AG04449 (cell line): ENCODE results near the gene IQCC.
A peak's percentile ranks its signal among the peaks of the same experiment; 100 is the strongest.

Source experiments
- CTCF ChIA-PET: fragments of 350-600 bp; formaldehyde crosslinking; extraction: SDS; loops from one replicate; lab custom pipeline; 2021; ENCODE audit warnings: antibody characterized with exemption; lab: Yijun Ruan, JAX
- POLR2A ChIA-PET: fragments of 400-600, 350-600 bp; formaldehyde crosslinking; extraction: SDS; loops from one replicate; lab custom pipeline; 2020; ENCODE audit warnings: antibody characterized with exemption, inconsistent platforms; lab: Yijun Ruan, JAX
- DNase-seq: peaks from one replicate; pipeline ENCODE4 v3.0.0-alpha.2; 2010; ENCODE audit warnings: low read depth, low spot score
- H3K4me3 ChIP-seq: 2 replicates; pipeline ENCODE4 v1.5.1; 2011; ENCODE audit warnings: low read depth, mild to moderate bottlenecking, control low read depth, low read length
- CTCF ChIP-seq: IDR thresholded peaks from one replicate; pipeline ENCODE4 v1.5.1; 2011; ENCODE audit warnings: mild to moderate bottlenecking, moderate library complexity, low read length, control low read depth, inconsistent platforms; ENCODE audit not compliant: insufficient read depth; ENCODE audit errors: missing control alignments

IQCC gene

GRCh38 chr1:32197837-32198236 is 7.6 kb upstream of the IQCC start:
- DNase-seq = no peak
- POLR2A ChIA-PET = interaction anchor here (1.0 to 3.0 kb wide), 4 partner anchors 8 to 18 kb away, joined by 3 to 11 read pairs (median 4); partner anchors contain the start of genes IQCC and TXLNA
- TF ChIP-seq CTCF = no peak
- no peak overlapping the region for H3K4me3 ChIP-seq
- CTCF ChIA-PET = interaction anchor here (1.1 to 2.4 kb wide), 2 partner anchors 15 to 17 kb away, joined by 3 to 12 read pairs; no protein-coding TSS in a partner anchor

GRCh38 chr1:32198237-32199042 is 7.0 kb upstream of the IQCC start:
- CTCF ChIA-PET = interaction anchor here (0.8 to 1.1 kb wide), 2 partner anchors 16 to 17 kb away, joined by 3 read pairs; no protein-coding TSS in a partner anchor

GRCh38 chr1:32199043-32199716 is 6.3 kb upstream of the IQCC start:
- CTCF ChIA-PET = interaction anchor here (0.8 kb wide), 1 partner anchor 18 kb away, joined by 3 read pairs; no protein-coding TSS in a partner anchor
- no peak overlapping the region for H3K4me3 ChIP-seq
- POLR2A ChIA-PET = interaction anchor here (1.5 to 2.7 kb wide), 2 partner anchors 19 to 137 kb away, joined by 7 to 18 read pairs; partner anchors contain the start of genes MARCKSL1 and TXLNA
- no peak for DNase-seq
- TF ChIP-seq CTCF = no peak

More at GRCh38 chr1:32198237-32199042, 7.0 kb upstream of the IQCC start:
- DNase-seq = no peak
- POLR2A ChIA-PET = interaction anchor here (1.3 to 3.0 kb wide), 3 partner anchors 12 to 19 kb away, joined by 4 to 18 read pairs (median 11); partner anchors contain the start of gene TXLNA
- no peak overlapping the region for H3K4me3 ChIP-seq
- TF ChIP-seq CTCF = no peak

- ChIA-PET CTCF (interaction anchor here (1.1 to 3.2 kb wide), 4 partner anchors 7 to 153 kb away, joined by 3 to 26 read pairs (median 4); no protein-coding TSS in a partner anchor), POLR2A (interaction anchor here (0.6 to 2.7 kb wide), 5 partner anchors 20 to 136 kb away, joined by 3 to 18 read pairs (median 4); partner anchors contain the start of genes MARCKSL1, TMEM39B and TXLNA)
- TF ChIP-seq CTCF = no peak
- DNase-seq = no peak
- peak overlapping the region; percentile 78 for H3K4me3 ChIP-seq
These were observed 5.8 kb upstream of the IQCC start for GRCh38 chr1:32199717-32200072.

GRCh38 chr1:32200226-32201010 is 5.1 kb upstream of the IQCC start, which contains the start of gene CCDC28B:
Gene CCDC28B (plus strand): TSS chr1:32200595. CDS start chr1:32201936, 1,341 bp downstream.
- ChIA-PET CTCF (interaction anchor here (0.6 to 3.2 kb wide), 7 partner anchors 8 to 152 kb away, joined by 3 to 26 read pairs (median 3); no protein-coding TSS in a partner anchor), POLR2A (interaction anchor here (0.6 to 2.7 kb wide), 13 partner anchors 11 to 194 kb away, joined by 3 to 18 read pairs (median 4); partner anchors contain the start of genes BSDC1, KPNA6, MARCKSL1 and TMEM39B)
- no peak for DNase-seq
- TF ChIP-seq CTCF = no peak
- H3K4me3 ChIP-seq = peak within 1 kb of the TSS; percentile 78
